ENCODE data around the gene SLC19A2.

SLC19A2 gene

DNA sequence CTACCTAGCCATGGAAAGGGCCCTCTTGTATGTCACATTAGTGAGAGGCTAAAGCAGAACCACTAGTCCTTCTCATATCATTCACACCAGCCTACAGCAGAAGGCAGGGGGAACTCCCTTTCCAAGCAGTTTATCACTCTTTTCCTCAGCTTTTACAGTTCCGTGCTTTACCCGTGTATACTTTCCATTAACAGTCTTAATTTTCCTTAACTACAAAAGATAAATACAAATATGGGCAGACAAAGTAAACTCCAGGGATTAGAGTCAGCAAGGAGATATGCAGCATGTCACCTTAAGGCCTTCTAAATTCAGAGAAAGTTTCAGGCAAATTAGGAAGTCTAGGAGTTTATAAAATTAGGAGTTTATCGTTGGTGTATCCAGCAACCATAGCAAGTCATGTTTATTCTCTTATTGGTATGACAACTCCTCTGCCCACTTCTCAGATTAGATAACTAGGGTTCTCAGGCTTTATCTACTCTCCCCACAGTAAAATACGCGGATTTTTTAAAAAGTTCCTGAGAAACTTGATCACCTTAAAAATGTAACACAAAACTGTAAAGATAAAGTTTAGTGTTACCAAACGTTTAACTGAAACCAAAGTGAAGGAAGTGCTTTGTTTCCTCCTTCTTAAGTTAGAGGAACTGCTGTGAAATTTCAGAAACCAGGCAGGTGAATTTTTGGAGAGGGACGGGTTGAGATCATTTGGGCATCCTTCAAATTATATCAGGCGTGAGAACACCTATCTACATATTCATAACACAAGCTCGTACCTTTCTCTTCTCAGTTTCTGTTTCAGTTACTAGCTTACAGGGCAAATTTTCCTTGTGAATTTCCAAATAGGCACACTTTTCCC is 42.7 kb upstream of the SLC19A2 start:
- H3K27ac ChIP-seq = no peak overlapping the region
- no peak overlapping the region for H3K4me3 ChIP-seq
- H3K9me3 ChIP-seq = no peaks in the 10 kb centered on the region
- H3K36me3 ChIP-seq = no peaks in the 10 kb centered on the region
- TF ChIP-seq, protein P1, sequence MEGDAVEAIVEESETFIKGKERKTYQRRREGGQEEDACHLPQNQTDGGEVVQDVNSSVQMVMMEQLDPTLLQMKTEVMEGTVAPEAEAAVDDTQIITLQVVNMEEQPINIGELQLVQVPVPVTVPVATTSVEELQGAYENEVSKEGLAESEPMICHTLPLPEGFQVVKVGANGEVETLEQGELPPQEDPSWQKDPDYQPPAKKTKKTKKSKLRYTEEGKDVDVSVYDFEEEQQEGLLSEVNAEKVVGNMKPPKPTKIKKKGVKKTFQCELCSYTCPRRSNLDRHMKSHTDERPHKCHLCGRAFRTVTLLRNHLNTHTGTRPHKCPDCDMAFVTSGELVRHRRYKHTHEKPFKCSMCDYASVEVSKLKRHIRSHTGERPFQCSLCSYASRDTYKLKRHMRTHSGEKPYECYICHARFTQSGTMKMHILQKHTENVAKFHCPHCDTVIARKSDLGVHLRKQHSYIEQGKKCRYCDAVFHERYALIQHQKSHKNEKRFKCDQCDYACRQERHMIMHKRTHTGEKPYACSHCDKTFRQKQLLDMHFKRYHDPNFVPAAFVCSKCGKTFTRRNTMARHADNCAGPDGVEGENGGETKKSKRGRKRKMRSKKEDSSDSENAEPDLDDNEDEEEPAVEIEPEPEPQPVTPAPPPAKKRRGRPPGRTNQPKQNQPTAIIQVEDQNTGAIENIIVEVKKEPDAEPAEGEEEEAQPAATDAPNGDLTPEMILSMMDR (IDR thresholded peaks at IDR 0.05) = no peak
- H3K27me3 ChIP-seq = no peaks in the 10 kb centered on the region
- H3K4me1 ChIP-seq = peaks cover 0 to 7% (median 0%) of the 10 kb centered on the region in 4 donors
- no peak for DNase-seq
- intact Hi-C loops (cut with DNase I; ENCODE audit: low total_unique reads) = no loop called here

DNA sequence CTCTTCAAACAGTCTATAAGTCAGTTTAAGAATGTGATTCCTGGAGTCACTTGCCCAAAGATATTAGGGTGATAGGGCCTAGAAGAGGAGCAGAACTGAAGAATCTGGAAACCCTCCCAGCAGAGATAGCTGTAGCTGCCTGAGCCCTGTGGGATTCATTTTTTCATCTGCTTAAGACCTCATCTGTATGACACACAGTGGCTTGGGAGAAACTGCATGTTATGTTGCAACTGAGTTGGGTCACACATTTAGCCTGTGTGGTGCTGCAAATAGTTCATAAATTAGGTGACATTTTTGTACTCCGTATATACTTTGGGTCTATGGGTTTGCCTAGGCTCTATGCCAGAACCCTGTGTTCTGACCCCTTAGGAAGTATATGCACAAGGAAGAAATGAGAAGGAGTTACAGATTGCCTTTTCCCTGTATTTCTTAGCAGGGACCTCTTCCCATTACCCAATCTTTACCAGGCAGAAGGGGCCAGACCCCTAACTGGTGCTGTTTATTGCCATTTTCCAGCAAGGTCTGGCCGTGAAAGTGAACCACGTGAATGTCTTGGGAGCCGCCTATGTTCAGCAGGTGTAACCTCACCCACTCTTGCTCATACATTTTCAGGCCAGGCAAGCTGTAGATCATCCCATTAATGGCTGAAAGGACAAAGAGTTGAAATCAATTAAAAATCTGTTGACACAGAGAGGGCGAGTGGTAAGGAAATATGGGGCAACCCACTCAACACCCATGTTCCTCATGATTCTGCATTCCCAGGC is 41.9 kb upstream of the SLC19A2 start:
- TF ChIP-seq, protein P1 (IDR thresholded peaks at IDR 0.05) = no peak
- no peak for DNase-seq
- Histone ChIP-seq H3K9me3 (no peaks in the 10 kb centered on the region), H3K4me1 (peaks cover 0 to 7% (median 0%) of the 10 kb centered on the region in 4 donors), H3K36me3 (no peaks in the 10 kb centered on the region), H3K27me3 (no peaks in the 10 kb centered on the region), H3K27ac (no peak overlapping the region), H3K4me3 (no peak overlapping the region)
- intact Hi-C loops (cut with DNase I; ENCODE audit: low total_unique reads) = no loop called here

DNA sequence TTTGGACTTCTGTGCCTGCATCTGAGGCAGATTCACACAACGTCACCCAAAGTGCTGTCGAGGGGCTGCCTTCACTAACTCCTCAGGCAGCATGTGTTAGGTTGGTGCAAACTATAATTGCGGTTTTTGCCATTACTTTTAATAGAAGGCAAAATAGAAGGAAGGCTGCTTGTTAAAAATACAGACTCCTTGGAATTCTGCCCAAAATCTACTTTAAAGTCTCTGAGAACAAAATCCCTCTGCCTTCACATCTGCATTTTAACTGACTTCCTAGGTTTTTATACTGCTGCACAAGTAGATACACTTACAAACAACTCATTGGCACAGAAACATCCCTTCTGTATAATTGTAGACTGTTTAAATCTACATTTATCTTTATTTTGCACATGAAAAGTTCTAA is 41.3 kb upstream of the SLC19A2 start:
- DNase-seq = no peak
- Histone ChIP-seq H3K27me3 (no peaks in the 10 kb centered on the region), H3K4me3 (no peak overlapping the region), H3K9me3 (no peaks in the 10 kb centered on the region), H3K4me1 (peaks cover 0 to 7% (median 0%) of the 10 kb centered on the region in 4 donors), H3K27ac (no peak overlapping the region), H3K36me3 (no peaks in the 10 kb centered on the region)
- intact Hi-C loops (cut with DNase I; ENCODE audit: low total_unique reads) = no loop called here
- TF ChIP-seq, protein P1 (IDR thresholded peaks at IDR 0.05) = no peak

DNA sequence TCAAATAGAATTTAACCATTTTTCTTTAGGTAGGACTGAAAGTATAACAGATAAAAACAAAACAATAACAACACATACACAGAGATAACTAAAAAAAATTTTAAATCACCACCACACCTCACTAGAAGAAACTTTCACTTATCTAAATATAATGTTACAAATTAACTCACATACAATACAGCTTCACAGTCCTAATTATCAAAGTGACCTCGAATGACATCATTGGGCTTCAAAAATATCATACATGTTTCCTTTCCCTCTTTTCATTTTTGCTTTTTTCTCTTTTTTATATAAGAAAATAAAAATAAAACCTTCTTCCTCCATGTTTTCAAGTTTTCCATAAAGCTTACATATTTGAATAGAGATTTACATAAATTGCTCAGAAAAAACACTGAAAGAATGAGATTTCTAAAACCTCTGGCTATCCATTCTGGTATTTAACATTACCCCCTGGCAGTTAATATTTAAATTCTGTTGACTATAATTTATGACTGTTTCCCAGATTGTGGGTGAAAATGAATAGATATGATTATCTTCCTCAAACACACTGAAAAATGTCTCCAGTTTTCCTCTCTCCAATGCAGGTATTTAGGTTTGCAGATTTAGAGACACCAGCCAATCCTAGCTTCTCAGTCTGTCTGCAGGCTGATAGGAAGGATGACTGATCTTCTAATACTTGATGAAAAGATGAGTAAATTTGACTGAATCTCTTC is 40.5 kb upstream of the SLC19A2 start:
- DNase-seq = no peak
- Histone ChIP-seq H3K4me1 (peaks cover 0 to 7% (median 0%) of the 10 kb centered on the region in 4 donors), H3K27me3 (no peaks in the 10 kb centered on the region), H3K27ac (no peak overlapping the region), H3K9me3 (no peaks in the 10 kb centered on the region), H3K36me3 (no peaks in the 10 kb centered on the region), H3K4me3 (no peak overlapping the region)
- intact Hi-C loops (cut with DNase I; ENCODE audit: low total_unique reads) = no loop called here
- TF ChIP-seq, protein P1 (IDR thresholded peaks at IDR 0.05) = no peak

DNA sequence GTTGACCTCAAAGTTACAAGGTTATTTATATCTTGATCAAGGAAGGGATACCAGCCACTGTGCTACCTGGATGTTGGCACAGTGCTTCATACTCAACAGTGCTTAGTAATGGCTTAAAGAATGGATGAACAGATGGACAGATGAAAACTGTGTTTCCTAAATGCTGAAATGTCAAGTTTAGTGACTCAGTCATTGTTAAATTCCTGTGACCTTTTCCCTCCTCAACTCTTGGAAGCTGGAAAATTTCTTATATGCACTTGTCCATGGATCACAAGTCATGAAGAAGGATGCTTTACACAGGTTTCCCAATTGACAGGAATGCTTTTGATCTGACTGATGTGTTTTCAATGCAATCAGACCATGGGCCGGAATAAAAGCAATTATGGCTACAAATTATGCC is 39.6 kb upstream of the SLC19A2 start:
- intact Hi-C loops (cut with DNase I; ENCODE audit: low total_unique reads) = no loop called here
- H3K4me3 ChIP-seq = no peak overlapping the region
- H3K27me3 ChIP-seq = no peaks in the 10 kb centered on the region
- H3K36me3 ChIP-seq = no peaks in the 10 kb centered on the region
- H3K9me3 ChIP-seq = no peaks in the 10 kb centered on the region
- no peak overlapping the region for H3K27ac ChIP-seq
- DNase-seq = no peak
- peaks cover 0 to 7% (median 0%) of the 10 kb centered on the region in 4 donors for H3K4me1 ChIP-seq
- TF ChIP-seq, protein P1 (IDR thresholded peaks at IDR 0.05) = no peak
